Activated CD8-positive, alpha-beta memory T cell treated with anti-CD3 and anti-CD28 coated beads for 24 hours (primary cell): Measurements from ENCODE around the gene CA5A.
"Not testable (repeated sequence)": the region's sequence is repeated elsewhere in the genome, so short reads cannot be mapped to it uniquely, and the experiment has no call there.

Experiments
- DNase-seq: peaks from one replicate; pipeline ENCODE4 v3.0.0-alpha.2; 2020

The CA5A gene

DNA sequence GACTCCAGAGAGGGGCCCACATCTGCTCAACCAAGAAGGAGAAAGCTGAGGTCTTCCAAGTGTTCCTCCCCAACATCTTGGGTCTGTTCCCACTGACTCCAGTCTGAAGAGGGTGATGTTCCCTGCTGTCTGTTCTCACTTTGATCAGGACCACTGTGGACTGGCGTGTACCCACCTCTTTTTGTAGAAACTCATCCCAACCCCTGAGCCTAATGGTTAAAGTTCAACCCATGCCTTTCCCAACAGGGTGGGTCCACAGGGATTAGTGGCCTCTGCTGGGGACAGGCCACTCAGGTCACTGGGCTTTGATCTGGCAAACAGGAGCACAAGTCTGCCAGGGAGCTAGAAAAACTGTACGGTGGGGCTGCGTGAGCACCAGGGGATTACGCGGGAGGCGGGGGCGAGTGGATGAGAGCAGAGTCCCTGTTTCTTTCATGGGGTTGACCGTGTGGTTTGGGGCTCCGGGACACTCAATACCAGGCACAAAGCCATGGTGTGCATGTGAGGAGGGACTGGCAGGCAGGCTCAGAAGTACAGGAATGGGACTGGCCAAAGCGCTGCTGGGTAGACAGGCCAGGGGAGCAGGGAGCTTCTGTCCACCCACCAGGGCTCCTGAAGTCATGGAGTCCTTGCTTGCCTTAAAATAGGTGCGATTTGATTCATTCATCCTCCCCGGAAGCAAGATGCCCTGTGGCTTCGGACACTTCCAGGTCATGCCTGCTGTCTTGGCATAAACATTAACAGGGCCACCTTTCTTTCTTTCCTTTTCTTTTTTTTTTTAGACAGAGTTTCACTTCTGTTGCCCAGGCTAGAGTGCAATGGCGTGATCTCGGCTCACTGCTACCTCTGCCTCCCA is at the start of gene CA5A:
Gene CA5A (minus strand): TSS at position 155 of the 856 bp plus-strand sequence. CDS start 79 bp downstream, at position 76.
- no peak for DNase-seq

DNA sequence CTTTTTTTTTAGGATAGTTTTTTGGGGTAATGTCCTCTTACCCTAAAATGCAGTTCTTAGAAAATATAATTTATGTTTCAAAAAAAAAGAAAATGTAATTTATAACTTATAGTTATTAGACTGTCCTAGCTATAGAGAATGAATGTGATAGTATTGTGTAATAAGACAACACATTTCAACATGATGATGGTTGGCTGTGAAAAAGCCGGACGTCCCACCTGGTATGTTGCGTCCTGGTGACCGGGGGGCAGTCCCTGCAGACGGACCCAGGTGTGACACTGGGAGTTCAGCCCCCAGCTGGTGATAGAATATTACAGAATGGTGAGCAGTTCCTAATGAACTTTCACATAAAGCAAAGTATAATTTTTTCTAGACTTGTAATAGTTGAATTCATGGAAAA is 49.2 kb upstream of the CA5A start:
- not testable (repeated sequence) for DNase-seq

- no peak for DNase-seq
These were observed 48.4 kb upstream of the CA5A start for GRCh38 chr16:87984632-87985267.

GRCh38 chr16:87984180-87984579 is 47.9 kb upstream of the CA5A start:
- DNase-seq: not testable (repeated sequence)

- DNase-seq: not testable (repeated sequence)
These were observed 47.4 kb upstream of the CA5A start for GRCh38 chr16:87983737-87984097.

DNA sequence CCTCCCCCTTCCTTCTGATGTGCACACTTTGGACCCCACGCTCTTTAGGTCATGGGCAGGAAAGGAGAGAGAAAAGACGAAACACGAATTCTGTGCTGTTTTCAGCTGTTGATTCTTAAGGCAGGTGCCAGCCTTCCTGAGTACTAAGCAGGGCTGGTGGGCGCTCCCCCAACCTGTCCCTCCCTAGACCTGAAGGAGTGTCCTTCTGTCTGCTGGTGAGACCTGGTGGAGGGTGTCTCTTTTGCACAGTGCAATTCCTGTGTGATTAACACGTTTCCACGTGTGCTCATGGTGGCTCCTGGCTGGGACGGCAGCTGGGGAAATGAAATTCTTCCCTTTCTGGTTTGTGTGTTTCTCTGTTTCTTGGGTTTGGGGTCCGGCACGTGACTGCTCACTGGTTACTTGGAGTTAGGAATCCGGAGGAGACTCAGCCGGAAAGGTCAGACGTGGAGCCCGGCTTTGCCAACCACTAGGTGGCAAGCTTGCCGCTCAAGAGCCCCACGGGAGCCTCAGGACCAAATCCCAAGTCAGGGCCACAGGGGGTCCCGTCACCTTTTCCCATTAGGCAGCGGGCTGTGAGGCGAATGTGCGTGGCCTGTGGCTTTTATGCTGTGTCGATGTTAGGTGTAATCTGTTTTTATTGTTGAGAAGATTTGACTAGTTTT is 46.9 kb upstream of the CA5A start:
- not testable (repeated sequence) for DNase-seq

DNA sequence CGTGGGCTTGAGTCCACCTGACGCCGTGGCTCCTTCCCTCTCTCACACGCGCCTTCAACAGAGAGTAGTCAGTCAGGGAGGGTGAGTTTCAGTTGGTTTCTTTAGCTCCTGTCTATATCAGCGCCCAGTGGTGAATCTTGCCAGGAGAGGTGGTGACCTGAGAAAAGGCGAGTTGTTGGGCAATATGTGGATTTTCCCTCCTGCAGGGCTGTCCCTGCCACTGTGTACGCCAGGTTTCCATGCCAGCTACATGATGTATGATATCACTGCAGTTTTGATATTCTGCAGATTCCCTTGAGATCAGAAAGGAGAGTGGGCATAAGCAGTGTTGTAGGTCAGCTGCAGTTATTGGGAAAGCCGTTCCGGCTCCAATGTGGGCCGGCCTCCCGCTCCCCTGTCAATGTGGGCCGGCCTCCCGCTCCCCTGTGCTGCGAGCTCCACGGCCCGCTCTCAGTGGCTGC is 46.3 kb upstream of the CA5A start:
- no peak for DNase-seq

GRCh38 chr16:87981376-87981775 is 45.0 kb upstream of the CA5A start:
- DNase-seq: not testable (repeated sequence)

DNA sequence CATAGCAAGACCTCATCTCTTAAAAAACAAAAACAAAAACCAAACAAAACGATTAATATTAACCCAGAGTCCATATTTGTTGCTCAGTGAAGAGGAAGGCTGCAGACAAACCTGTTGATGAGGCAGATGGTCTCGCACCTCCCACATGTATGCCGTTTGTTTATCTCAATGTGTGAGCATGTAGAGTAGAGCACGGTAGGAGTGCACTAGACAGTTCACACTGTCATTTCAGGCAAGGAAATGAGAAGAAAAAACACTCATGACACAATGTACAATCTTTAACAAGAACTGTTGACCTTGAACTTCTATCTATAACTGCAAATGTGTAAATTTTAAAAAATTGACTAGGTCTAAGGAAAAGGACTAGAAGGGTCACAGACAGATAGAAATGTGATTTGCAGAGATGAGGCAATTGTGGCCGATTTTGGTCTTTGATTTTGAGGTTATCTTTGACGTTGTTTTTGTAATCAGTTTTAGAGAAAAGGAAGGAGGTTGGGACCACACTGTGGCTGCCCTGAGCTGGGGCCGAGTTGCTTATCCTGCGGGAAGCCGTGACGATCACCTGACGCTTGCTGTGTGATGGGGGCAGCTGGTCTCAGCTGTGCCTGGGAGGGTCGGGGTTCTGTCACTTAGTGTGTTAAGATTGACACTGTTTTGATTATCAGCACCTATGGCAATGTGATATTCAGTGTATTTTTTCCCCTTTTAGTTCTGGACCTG is 43.7 kb upstream of the CA5A start:
- DNase-seq: not testable (repeated sequence)

DNA sequence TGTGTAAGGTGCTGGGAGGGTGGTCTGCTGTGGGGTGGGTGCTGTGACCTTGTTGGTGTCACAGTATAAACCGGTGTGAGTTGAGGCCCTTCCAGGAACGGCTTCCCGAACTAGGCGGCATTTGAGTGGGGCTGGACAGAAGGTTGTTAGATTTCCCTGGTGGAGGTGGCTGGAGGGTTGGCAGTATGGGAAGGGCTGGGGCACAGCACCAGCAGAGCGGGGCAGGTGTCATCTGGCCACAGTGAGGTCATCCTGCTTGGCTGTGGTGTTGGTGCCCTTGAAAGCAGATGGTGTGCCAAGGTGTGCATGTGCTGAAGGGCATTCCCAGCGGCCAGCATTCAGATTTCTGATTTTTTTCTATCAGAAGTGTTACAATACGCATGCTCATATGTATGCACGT is 43.0 kb upstream of the CA5A start:
- DNase-seq: no peak

GRCh38 chr16:87978127-87978526 is 41.8 kb upstream of the CA5A start:
- DNase-seq: no peak

GRCh38 chr16:87976665-87977064 is 40.3 kb upstream of the CA5A start:
- DNase-seq: no peak

GRCh38 chr16:87974178-87974577 is 37.8 kb upstream of the CA5A start:
- no peak for DNase-seq

DNA sequence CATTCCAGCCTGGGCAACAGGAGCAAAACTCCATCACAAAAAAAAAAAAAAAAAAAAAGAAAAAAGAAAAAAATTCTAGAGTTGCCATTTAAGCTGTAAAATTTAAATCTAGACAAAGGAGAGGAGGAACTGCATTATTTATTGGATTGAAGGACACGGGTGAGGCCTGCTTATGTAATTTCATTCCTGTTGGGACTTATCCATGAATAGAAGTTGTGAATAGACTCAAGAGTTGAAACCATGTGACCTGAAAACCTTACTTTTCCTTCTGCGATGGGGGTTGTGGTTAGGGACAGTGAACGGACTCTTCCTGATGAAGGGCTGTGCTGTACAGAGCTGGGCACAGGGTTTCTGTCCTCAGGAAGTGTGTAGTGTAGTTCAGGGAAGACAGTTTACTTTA is 37.4 kb upstream of the CA5A start:
- DNase-seq: no peak

DNA sequence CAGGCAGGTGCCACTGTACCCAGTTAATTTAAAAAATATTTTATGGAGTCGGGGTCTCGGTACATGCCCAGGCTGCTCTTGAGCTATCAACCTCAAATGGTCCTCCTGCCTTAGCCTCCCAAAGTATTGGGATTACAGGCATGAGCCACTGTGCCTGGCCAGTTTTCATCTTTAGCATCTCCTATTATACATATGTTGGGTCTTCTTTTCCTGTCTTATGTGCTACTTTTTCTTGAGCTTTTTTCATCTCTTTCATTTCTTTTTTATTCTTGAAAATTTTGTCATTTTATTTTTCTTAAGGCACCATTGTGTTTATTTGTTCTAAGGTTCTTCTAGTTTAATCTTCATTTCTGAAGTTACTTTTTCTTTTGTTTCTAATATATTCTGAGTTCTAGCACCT is 35.6 kb upstream of the CA5A start:
- DNase-seq: no peak

GRCh38 chr16:87970186-87970585 is 33.9 kb upstream of the CA5A start:
- no peak for DNase-seq

DNA sequence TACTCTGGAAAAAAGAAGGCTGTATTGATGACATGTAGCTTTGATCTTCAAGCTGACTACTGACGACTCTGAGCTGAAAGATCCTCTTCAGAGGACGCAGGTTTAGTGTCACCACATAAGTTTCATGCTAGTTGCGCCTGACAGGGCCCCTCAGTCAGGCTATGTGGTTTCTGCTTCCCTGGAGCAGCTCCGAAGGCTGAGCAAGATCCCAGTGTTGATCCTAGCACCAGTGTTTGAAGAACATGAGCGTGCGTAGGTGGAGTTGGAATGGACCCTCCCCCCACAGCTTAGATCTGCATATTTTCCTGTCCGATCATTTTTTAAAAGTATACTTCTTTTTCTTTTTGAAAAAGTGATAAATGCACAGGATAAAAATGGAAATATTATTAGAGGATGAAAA is 32.2 kb upstream of the CA5A start:
- DNase-seq: no peak

DNA sequence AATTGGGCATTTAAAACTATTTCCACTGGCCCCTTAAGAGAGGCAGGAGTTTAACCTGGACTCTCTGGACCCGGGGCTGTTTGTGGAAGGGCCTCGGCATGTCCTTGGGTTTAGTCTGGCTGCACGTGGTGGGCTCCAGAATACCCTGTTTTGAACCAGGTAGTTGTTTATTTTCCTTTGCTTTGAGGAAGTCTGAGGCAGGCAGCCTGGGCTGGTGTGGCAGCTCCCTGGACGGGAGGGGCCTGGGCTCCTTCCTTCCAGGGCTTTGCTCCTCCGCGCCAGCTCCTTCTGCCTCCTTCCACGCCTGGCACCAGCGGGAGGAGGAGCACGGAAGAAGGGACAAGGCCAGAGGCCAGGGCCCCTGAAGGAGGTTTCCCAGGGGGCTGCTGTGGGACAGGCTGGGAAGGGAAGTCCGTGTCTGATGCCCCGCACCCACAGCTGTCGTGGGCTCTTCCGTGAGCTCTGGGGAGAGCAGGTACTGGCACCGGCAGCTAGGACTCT is 30.4 kb upstream of the CA5A start:
- DNase-seq: no peak

DNA sequence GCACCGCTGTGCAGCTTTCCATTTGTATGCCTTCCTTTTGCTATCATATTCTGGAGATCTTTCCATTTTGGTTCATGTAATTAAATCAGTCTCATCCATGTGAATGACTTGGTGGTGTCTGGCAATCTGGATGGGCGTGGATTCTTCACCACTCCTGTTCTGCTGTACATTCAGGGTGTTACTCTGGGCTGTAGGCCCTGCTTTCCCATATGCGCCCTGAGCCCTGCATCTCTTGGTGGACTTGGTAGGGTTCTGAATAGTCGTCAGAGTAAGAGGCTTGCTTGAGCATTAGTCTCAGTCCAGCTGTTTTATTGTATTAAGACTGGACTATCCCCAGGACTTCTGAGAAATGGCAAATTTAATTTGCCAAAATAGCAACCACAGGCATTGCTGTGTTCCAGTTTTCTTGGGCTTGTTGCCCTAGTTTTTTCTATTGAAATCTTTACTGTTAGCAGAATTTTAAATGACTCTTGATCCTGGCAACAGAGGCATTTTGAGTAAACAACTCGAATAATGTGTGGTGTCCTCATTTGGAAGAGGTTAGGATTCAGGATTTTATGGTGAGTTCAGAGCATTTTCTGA is 29.8 kb upstream of the CA5A start:
- DNase-seq: no peak

GRCh38 chr16:87965417-87965816 is 29.1 kb upstream of the CA5A start:
- no peak for DNase-seq

DNA sequence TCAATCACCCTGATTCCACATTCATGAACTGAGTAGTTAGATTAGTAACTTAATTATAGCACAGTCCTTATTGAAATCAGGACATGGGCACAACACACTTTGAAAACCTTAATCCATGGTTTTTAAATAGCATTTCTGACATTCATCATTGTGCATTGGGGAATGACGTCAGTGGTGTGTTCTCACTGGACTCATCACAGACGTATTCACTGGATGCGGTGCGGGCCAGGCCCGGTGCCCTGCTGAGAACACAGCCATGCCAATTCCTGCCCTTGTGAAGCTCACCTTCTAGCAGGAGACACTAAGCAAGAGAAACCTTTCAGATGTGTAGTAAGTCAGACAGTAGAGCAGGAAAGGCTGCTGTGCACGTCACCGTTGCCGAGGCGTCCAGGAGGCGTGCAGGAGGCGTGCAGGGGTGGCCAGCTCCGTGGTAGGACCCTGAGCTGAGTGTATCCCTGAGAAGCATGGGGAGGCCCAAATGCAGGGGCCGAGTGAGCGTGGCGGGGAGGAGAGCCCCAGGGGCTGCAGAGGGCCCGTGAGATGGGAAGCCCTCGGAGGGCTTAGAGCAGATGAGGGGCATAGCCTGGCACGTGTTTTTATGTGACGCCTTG is 27.8 kb upstream of the CA5A start:
- DNase-seq: no peak

GRCh38 chr16:87963400-87963799 is 27.1 kb upstream of the CA5A start:
- DNase-seq: peak; percentile 78
